Fibroblast of villous mesenchyme (primary cell): Measurements from ENCODE around the gene RUNX2. TPM values are rescaled to one million over a fixed set of nuclear protein-coding genes. Genes with fewer than 3 reads are reported as not detected.

ENCODE experiments used
- DNase-seq: peaks from one replicate; pipeline ENCODE4 v3.0.0-alpha.2; 2010; ENCODE audit warnings: low read depth
- H3K4me3 ChIP-seq: 2 replicates; pipeline ENCODE4 v1.5.1; 2011; ENCODE audit warnings: low read depth, mild to moderate bottlenecking, low read length
- total RNA-seq: library from RNA; depleted of rRNA; stranded (reverse); fragments of >200 nt; gene quantifications from 2 replicates; pipeline ENCODE4 v1.2.3, GENCODE V29; 2012
- TF ChIP-seq, protein P1 (sequence below): IDR thresholded peaks from 2 replicates; pipeline ENCODE4 v1.5.1; 2012; ENCODE audit warnings: low read depth, mild to moderate bottlenecking, low read length; ENCODE audit not compliant: insufficient read depth

RUNX2 gene
- total RNA-seq, 1 donor, result 8.6 TPM

DNA sequence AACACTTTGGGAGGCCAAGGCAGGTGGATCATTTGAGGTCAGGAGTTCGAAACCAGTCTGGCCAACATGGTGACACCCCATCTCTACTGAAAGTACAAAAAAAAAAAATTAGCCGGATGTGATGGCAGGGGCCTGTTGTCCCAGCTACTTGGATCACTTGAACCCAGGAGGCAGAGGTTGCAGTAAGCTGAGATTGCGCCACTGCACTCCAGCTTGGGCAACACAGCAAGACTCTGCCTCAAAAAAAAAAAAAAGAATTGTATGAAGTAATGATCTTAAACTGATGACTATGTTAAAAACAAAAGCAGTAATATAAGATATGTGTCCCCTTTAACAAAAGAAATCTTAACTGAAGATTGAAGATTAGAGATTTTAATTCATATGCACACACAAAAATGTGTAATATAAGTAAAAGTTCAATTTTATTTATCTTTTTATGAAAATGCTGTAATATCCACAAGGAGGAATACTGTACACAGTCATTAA lies 29.0 kb upstream of the RUNX2 start:
- no peak overlapping the region for H3K4me3 ChIP-seq
- TF ChIP-seq, protein P1, sequence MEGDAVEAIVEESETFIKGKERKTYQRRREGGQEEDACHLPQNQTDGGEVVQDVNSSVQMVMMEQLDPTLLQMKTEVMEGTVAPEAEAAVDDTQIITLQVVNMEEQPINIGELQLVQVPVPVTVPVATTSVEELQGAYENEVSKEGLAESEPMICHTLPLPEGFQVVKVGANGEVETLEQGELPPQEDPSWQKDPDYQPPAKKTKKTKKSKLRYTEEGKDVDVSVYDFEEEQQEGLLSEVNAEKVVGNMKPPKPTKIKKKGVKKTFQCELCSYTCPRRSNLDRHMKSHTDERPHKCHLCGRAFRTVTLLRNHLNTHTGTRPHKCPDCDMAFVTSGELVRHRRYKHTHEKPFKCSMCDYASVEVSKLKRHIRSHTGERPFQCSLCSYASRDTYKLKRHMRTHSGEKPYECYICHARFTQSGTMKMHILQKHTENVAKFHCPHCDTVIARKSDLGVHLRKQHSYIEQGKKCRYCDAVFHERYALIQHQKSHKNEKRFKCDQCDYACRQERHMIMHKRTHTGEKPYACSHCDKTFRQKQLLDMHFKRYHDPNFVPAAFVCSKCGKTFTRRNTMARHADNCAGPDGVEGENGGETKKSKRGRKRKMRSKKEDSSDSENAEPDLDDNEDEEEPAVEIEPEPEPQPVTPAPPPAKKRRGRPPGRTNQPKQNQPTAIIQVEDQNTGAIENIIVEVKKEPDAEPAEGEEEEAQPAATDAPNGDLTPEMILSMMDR, result no peak
- no peak for DNase-seq

- no peak overlapping the region for H3K4me3 ChIP-seq
- TF ChIP-seq, protein P1, result no peak
- DNase-seq, result no peak
These were observed 27.4 kb upstream of the RUNX2 start for GRCh38 chr6:45300736-45301135.

DNA sequence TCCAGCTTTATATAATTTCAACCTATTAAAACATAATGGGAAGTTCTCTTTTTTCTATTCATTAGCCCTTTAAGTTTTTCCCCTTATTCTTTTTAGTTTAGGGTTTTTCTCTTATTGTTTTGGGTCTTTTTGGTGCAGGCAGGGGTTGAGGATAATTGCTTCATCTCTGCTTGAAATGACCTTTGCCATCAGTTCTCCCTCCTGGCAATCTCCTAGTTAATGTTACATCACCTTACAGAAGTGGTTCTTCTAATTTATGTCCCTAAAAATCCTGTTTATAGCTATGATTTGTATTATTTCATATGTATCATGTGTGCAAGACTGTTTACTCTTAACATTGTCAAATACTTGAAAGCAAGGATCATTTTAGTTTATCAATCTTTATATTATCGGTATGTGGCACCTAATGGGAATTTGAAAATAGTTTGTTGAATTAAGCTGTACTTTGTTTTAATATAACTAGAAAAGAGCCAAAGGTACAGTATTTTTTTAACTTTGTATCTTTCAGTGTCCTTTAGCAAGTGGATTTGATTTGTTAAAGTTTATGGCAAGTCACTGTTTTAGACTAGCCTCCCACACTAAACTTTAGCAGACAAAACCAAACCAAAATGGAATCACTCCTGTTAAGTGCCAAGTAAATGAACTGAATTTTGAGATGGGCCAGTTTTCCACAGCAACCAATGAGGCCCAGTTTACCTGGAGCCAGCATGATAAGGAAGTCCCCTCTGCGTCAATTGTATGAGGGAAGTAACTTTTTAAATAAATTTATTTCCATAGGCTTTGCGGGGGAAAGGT lies 26.6 kb upstream of the RUNX2 start:
- DNase-seq, result no peak
- TF ChIP-seq, protein P1, result no peak
- no peak overlapping the region for H3K4me3 ChIP-seq

- TF ChIP-seq, protein P1, result no peak
- H3K4me3 ChIP-seq, result no peak overlapping the region
- DNase-seq, result no peak
These were observed 25.3 kb upstream of the RUNX2 start for GRCh38 chr6:45302832-45303231.

GRCh38 chr6:45305546-45305945 lies 22.6 kb upstream of the RUNX2 start:
- TF ChIP-seq, protein P1, result no peak
- DNase-seq, result no peak
- no peak overlapping the region for H3K4me3 ChIP-seq

DNA sequence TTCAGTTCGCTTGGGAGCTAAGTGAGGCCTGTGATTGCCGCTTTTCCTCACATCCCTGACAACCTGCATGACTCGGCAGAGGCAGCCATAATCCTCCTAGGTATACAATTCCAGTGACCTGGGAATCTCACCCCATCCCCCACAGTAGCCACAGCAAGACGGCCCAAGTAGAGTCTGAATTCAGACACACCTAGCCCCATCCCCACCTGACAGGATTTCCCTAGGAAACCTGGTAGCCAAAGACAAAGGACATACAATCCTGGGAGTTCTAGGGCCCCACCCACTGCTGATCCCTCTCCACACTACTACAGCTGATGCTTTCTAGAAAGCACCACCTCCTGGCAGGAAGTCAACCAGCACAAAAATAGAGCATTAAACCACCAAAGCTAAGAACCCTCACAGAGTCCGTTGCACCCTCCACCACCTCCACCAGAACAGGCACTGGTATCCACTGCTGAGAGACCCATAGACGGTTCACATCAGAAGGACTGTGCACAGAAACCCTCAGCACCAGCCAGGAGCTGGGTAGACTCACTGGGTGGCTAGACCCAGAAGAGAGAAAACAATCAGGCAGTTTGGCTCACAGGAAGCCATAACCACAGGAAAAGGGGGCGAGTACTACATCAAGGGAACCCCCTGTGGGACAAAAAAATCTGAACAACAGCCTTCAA lies 17.9 kb upstream of the RUNX2 start:
- TF ChIP-seq, protein P1, result no peak
- no peak overlapping the region for H3K4me3 ChIP-seq
- no peak for DNase-seq
